UCSD-AML1 (cell line): ENCODE data around the gene TRERF1.
A peak's percentile ranks its signal among the peaks of the same experiment; 100 is the strongest.
"Not testable (repeated sequence)": the region's sequence is repeated elsewhere in the genome, so short reads cannot be mapped to it uniquely, and the experiment has no call there.

Experiments used
- DNase-seq: peaks from one replicate; lab custom pipeline; 2025; ENCODE audit not compliant: unreplicated experiment; lab: John Stamatoyannopoulos, UW

The TRERF1 gene

GRCh38 chr6:42226645-42227143 is 225.0 kb downstream of the TRERF1 start:
- DNase-seq: no peak

GRCh38 chr6:42226161-42226611 is 225.5 kb downstream of the TRERF1 start:
- no peak for DNase-seq

- no peak for DNase-seq
Measured at GRCh38 chr6:42225419-42225818, 226.3 kb downstream of the TRERF1 start.

GRCh38 chr6:42225029-42225339 is 226.7 kb downstream of the TRERF1 start:
- no peak for DNase-seq

- DNase-seq: no peak
Measured at GRCh38 chr6:42224222-42225028, 227.3 kb downstream of the TRERF1 start.

GRCh38 chr6:42222448-42222847 is 229.3 kb downstream of the TRERF1 start:
- DNase-seq: no peak

- DNase-seq: no peak
Measured at GRCh38 chr6:42221546-42221945, 230.2 kb downstream of the TRERF1 start.

- no peak for DNase-seq
Measured at GRCh38 chr6:42220807-42221206, 230.9 kb downstream of the TRERF1 start.

GRCh38 chr6:42217519-42218367 is 234.0 kb downstream of the TRERF1 start, which contains the start of gene MRPS10:
Gene MRPS10, minus strand, starts transcription at chr6:42217861. Its CDS starts 12 bp downstream, at chr6:42217849.
- peak; percentile 88 for DNase-seq

GRCh38 chr6:42217157-42217518 is 234.6 kb downstream of the TRERF1 start:
- DNase-seq: no peak

GRCh38 chr6:42216495-42216894 is 235.2 kb downstream of the TRERF1 start:
- not testable (repeated sequence) for DNase-seq

- DNase-seq: no peak
Measured at GRCh38 chr6:42212442-42212841, 239.3 kb downstream of the TRERF1 start.

GRCh38 chr6:42211726-42212125 is 240.0 kb downstream of the TRERF1 start:
- no peak for DNase-seq

- no peak for DNase-seq
Measured at GRCh38 chr6:42210551-42210950, 241.2 kb downstream of the TRERF1 start.

- not testable (repeated sequence) for DNase-seq
Measured at GRCh38 chr6:42207559-42207958, 244.2 kb downstream of the TRERF1 start.

GRCh38 chr6:42204768-42205282 is 246.9 kb downstream of the TRERF1 start:
- no peak for DNase-seq

GRCh38 chr6:42203183-42203582 is 248.5 kb downstream of the TRERF1 start:
- no peak for DNase-seq

GRCh38 chr6:42202131-42202915 is 249.4 kb downstream of the TRERF1 start:
- DNase-seq: not testable (repeated sequence)

- no peak for DNase-seq
Measured at GRCh38 chr6:42201382-42201781, 250.3 kb downstream of the TRERF1 start.

- DNase-seq: no peak
Measured at GRCh38 chr6:42200035-42200434, 251.7 kb downstream of the TRERF1 start.
